ENCODE results near the gene MYH9. TPM values are rescaled to one million over a fixed set of nuclear protein-coding genes. Genes with fewer than 3 reads are reported as not detected.

MYH9 gene
- total RNA-seq, 1 experiment from 2014 or later, result 258 TPM

GRCh38 chr22:36298601-36299000 is 89.2 kb downstream of the MYH9 start:
- Histone ChIP-seq H3K4me2 (ENCODE audit: low read length) (no peak overlapping the region), H2AFZ (ENCODE audit: low read depth, low read length, poor library complexity, severe bottlenecking) (no peak overlapping the region), H3K27me3 (ENCODE audit: insufficient read depth, low read length) (no peaks in the 10 kb centered on the region), H3K27ac (ENCODE audit: low read depth, low read length) (no peak overlapping the region), H3K9me3 (ENCODE audit: control insufficient read depth in 1 of 2, insufficient read depth in 1 of 2, low read depth in 1 of 2, low read length in 2 of 2) (no peaks in the 10 kb centered on the region), H3K4me1 (ENCODE audit: control insufficient read depth in 1 of 2, insufficient read depth in 2 of 2, low read length in 2 of 2) (no peaks in the 10 kb centered on the region), H4K20me1 (ENCODE audit: insufficient read depth) (no peaks in the 10 kb centered on the region; the same call in 1 of the 2 replicates), H3K4me3 (replicated peaks in 1 of 2; ENCODE audit: low read depth in 1 of 2, low read length in 2 of 2) (no peak overlapping the region), H3K79me2 (ENCODE audit: insufficient read depth, low read length) (peaks cover 10% of the 10 kb centered on the region; the same call in 1 of the 2 replicates), H3K9me2 (ENCODE audit: insufficient read depth) (no peaks in the 10 kb centered on the region), H3K36me3 (ENCODE audit: control insufficient read depth in 1 of 2, insufficient read depth in 2 of 2, low read length in 2 of 2) (peaks cover 65 to 70% of the 10 kb centered on the region in 2 experiments), H3K9ac (ENCODE audit: low read length) (no peak overlapping the region)
- BruUV-seq (replicated peaks), result no TSS peak
- CTCF ChIA-PET, result interaction anchor here (0.9 kb wide), 1 partner anchor 170 kb away, joined by 3 read pairs; no protein-coding TSS in a partner anchor
- POLR2A ChIA-PET, result no interaction called here
- ATAC-seq, result no peak
- TF ChIP-seq SIN3A (IDR thresholded peaks at IDR 0.05; ENCODE audit: low read depth) (no peak), FOSL1 (IDR thresholded peaks at IDR 0.05; ENCODE audit: low read depth) (no peak), ZNF274 (IDR thresholded peaks at IDR 0.05; ENCODE audit: low read depth, low read length) (no peak), ZBTB33 (IDR thresholded peaks at IDR 0.05; ENCODE audit: extremely low read depth, insufficient replicate concordance, low read length) (no peak), EGR1 (IDR thresholded peaks at IDR 0.05; ENCODE audit: low read depth) (no peak), EZH2 (IDR thresholded peaks at IDR 0.05) (no peak), CBX3 (IDR thresholded peaks at IDR 0.05; ENCODE audit: low read depth) (no peak), TCF7L2 (IDR thresholded peaks at IDR 0.05; ENCODE audit: borderline replicate concordance, extremely low read depth, insufficient read depth, insufficient read length) (no peak), EZH2phosphoT487 (IDR thresholded peaks at IDR 0.05; ENCODE audit: borderline replicate concordance) (no peak), ZFX (IDR thresholded peaks at IDR 0.05) (no peak), ELF1 (IDR thresholded peaks at IDR 0.05; ENCODE audit: borderline replicate concordance, low read depth) (no peak), SRF (IDR thresholded peaks at IDR 0.05; ENCODE audit: low read depth) (no peak), REST (IDR thresholded peaks at IDR 0.05; ENCODE audit: low read depth) (no peak), RAD21 (IDR thresholded peaks at IDR 0.05; ENCODE audit: low read depth) (no peak), YY1 (IDR thresholded peaks at IDR 0.05; ENCODE audit: extremely low read depth, insufficient replicate concordance, low read depth, low read length) (no peak), POLR2A (IDR thresholded peaks at IDR 0.05; ENCODE audit: borderline replicate concordance, extremely low read depth, insufficient read depth, insufficient read length) (no peak), CTCF (IDR thresholded peaks at IDR 0.05 in 2 of 3, conservative IDR thresholded peaks at IDR 0.05 in 1 of 3; ENCODE audit: borderline replicate concordance in 1 of 3, insufficient read depth in 1 of 3, low read depth in 2 of 3, low read length in 2 of 3) (no peak), MAX (IDR thresholded peaks at IDR 0.05) (no peak)
- DNase-seq (ENCODE audit: low read depth, low spot score), result no peak
- intact Hi-C loops (cut with micrococcal nuclease), result no loop called here
- RAD21 ChIA-PET (ENCODE audit: low non-redundant PET in 1 of 2, low total read pairs in 2 of 2, uncharacterized antibody in 2 of 2, unreplicated experiment in 2 of 2), result no interaction called here

Measured in HCT116 (cell line).